CD4-positive, alpha-beta T cell treated with Interferon alpha-2 for 1 hour (primary cell): Measurements from ENCODE around the gene EIF4E1B.

Experiments used
- DNase-seq, 2 donors: peaks; one replicate each; pipeline ENCODE4 v3.0.0-alpha.2; 2020 to 2022

Gene EIF4E1B

GRCh38 chr5:176665517-176665916, 35.0 kb downstream of the EIF4E1B start:
- DNase-seq = no peak

- DNase-seq = no peak
Observed at GRCh38 chr5:176667637-176668036, 37.2 kb downstream of the EIF4E1B start.

- no peak for DNase-seq
Observed at GRCh38 chr5:176670449-176670848, 40.0 kb downstream of the EIF4E1B start.

GRCh38 chr5:176671399-176671798, 40.9 kb downstream of the EIF4E1B start:
- DNase-seq = no peak

GRCh38 chr5:176671890-176672747, 41.6 kb downstream of the EIF4E1B start:
- DNase-seq = no peak

GRCh38 chr5:176673651-176674583, 43.4 kb downstream of the EIF4E1B start:
- no peak for DNase-seq

GRCh38 chr5:176674799-176675198, 44.3 kb downstream of the EIF4E1B start:
- no peak for DNase-seq

- no peak for DNase-seq
Observed at GRCh38 chr5:176675676-176676360, 45.3 kb downstream of the EIF4E1B start.

- no peak for DNase-seq
Observed at GRCh38 chr5:176676361-176676824, 45.9 kb downstream of the EIF4E1B start.

GRCh38 chr5:176677209-176677939, 46.9 kb downstream of the EIF4E1B start:
- DNase-seq = no peak

- no peak for DNase-seq
Observed at GRCh38 chr5:176678584-176678983, 48.1 kb downstream of the EIF4E1B start.

GRCh38 chr5:176679365-176680225, 49.1 kb downstream of the EIF4E1B start:
- no peak for DNase-seq

GRCh38 chr5:176680226-176680563, 49.7 kb downstream of the EIF4E1B start:
- no peak for DNase-seq

GRCh38 chr5:176682016-176682531, 51.6 kb downstream of the EIF4E1B start:
- no peak for DNase-seq

- DNase-seq = no peak
Observed at GRCh38 chr5:176685010-176685409, 54.5 kb downstream of the EIF4E1B start.

- no peak for DNase-seq
Observed at GRCh38 chr5:176687247-176687646, 56.8 kb downstream of the EIF4E1B start.

GRCh38 chr5:176687881-176688280, 57.4 kb downstream of the EIF4E1B start:
- no peak for DNase-seq

- DNase-seq = no peak
Observed at GRCh38 chr5:176690911-176691310, 60.4 kb downstream of the EIF4E1B start.

GRCh38 chr5:176691524-176691923, 61.0 kb downstream of the EIF4E1B start:
- no peak for DNase-seq

GRCh38 chr5:176692326-176692725, 61.9 kb downstream of the EIF4E1B start:
- no peak for DNase-seq

GRCh38 chr5:176692839-176693476, 62.5 kb downstream of the EIF4E1B start:
- DNase-seq = no peak
